GM21360 (cell line): ENCODE results near the gene DDO.

Source experiments
- ATAC-seq: cut with Tn5 transposase; IDR thresholded peaks from one replicate; pipeline ENCODE4 v1.9.1; 2021; ENCODE audit warnings: mild to moderate bottlenecking, moderate library complexity; ENCODE audit not compliant: unreplicated experiment

DDO gene

DNA sequence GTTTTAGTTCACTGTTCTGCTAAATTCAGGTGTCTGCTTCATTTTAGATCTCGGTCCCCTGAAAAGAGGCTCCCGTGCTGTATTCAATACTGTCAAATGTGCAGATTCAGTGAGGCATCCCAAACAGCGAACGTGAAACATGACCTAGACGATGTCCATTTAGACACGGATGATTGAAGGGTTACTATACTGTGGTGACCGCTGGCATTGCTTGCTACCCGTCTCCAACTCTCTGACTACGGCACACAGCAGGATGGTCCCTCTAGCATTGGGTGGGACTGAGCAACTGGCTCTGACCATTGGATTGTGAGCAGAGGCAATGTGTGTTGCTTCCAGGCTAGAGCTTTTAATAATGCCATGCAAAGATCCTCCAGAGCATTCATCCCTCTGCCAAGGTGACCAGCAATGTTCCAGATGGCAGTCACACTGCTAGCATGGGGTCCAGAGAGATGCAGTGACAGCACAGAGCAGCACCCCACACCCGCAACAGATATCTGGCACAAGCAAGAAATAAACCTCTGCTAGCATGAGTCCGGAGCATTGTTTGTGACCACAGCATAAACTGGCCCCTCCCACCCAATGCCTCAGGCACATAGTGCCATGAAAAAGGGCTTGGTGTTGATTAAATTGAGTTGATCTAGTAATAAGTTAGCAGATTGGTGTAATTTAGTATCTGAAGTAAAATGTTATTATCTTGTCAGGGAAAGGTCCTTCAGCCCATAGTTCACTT lies 66.2 kb downstream of the DDO start:
- no peak for ATAC-seq

DNA sequence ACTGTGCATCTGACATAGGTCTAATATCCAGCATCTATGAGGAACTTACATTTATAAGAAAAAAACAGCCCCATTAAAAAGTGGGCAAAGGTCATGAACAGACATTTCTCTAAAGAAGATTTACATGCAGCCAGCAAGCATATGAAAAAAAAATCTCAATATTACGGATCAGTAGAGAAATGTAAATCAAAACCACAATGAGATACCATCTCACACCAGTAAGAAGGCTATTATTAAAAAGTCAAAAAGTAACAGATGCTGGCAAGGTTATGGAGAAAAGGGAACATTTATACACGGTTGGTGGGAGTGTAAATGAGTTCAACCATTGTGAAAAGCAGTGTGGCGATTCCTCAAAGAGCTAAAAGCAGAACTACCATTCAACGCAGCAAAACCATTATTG lies 70.3 kb downstream of the DDO start:
- ATAC-seq = no peak

- ATAC-seq = no peak
These were observed 72.6 kb downstream of the DDO start for GRCh38 chr6:110342759-110343158.
